ENCODE results near the gene TSPAN17.

Gene TSPAN17

GRCh38 chr5:176642675-176643490 is 4.4 kb upstream of the TSPAN17 start:
- no peak for DNase-seq (ENCODE audit: low read depth, low spot score)

- no peak for DNase-seq (ENCODE audit: low read depth, low spot score)
Observed at GRCh38 chr5:176643491-176644219, 3.6 kb upstream of the TSPAN17 start.

- no peak for DNase-seq (ENCODE audit: low read depth, low spot score)
Observed at GRCh38 chr5:176644294-176644693, 3.0 kb upstream of the TSPAN17 start.

- no peak for DNase-seq (ENCODE audit: low read depth, low spot score)
Observed at GRCh38 chr5:176644878-176645670, 2.2 kb upstream of the TSPAN17 start.

DNA sequence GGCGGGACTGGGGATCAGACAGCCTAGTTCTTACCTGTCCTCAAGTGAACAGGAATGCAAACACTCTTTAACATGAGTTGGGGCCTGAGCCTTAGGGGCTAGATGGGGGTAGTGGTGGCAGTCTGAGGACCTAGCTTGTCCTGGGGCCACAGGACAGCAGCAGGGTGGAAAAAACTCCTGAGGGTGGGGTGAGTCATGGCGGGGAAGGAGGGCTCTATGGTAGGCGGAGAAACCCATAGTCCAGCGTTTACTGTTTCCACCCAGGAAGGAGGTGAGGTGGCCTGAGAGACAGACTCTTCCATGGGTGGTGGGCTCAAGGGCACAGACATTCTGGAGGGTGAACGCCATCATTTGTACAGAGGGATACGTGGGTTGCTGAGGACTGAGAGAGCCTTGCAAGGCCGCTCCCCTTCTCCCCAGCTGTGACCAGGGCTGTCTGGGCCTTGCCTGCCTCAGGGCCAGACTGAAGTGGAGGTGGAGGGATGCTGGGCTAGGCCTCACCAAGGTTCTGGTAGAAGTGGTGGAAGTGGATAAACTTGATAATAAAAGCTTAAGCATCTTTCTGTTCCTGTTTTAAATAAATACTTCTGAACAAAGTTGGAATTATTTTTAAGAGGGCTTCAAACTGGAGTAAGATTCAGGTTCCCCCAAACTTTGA is 1.1 kb upstream of the TSPAN17 start:
- DNase-seq (ENCODE audit: low read depth, low spot score): no peak

- DNase-seq (ENCODE audit: low read depth, low spot score): no peak
Observed at GRCh38 chr5:176646707-176647029, 616 bp upstream of the TSPAN17 start.

DNA sequence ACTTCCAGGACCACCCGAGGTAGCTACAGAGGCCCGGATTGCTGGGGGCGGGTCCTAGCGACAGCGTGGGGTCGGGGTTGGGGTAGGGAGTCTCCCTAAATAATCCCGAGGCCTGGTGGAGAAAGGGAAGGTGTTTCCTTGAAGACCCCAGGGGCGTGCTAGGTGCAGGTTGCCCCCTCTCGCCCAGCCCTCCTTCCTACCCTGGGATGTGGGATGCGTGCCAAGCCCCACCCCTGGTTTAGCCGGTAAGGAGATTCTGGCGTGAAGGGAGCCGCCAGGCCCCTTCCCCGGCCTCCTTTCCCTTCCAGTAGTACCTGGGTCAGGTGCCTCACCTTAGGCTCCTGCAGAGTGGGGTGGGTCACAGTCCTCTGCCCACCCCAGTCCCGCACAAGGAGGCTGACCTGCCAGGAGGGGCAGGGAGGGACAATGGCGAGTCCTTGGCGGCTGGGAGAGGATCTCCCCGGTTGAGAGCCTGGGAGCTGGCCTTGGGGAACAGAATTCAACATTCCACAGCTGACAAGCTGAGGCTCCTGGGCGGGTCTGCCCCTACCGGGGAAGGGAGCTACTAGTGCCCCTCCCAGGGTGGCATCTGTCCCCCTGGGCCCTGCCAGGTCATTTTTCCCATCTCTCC is 674 bp downstream of the TSPAN17 start:
- DNase-seq (ENCODE audit: low read depth, low spot score): no peak

DNA sequence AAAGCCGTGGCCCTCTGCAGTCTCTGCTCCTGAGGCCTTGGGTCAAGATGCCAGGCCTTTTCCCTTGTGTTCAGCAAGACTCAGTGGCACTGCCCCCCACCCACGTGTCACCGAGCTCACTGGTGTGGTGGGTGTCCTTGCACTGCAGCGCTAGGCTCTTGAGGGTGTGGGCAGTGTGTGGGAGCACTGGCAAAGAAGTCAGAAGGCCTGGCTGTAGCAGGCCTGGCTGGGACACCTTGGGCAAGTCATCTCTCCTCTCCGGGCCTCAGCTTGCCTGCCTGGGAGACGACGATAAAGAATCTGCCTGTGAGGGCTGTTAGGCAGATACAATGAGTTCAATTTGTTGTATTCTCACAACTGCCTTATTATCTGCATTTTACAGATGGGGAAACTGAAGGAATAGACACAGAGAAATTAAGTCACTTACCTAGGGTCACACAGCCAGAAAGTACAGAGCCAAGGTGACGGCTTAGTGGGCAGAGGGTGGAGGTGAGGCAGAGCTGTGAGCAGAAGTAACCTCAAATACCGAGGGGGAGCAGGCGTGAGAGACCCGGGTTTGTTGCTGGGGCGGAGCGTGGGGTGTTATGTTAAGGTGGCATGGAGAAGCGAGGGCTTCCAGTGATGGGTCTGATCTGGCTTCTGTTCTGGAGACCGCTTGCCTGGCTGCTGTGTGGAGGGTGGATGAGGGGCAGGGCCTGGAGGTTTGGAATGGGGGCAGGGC is 1.4 kb downstream of the TSPAN17 start:
- DNase-seq (ENCODE audit: low read depth, low spot score): no peak

- DNase-seq (ENCODE audit: low read depth, low spot score): no peak
Observed at GRCh38 chr5:176650354-176650884, 3.1 kb downstream of the TSPAN17 start.

DNA sequence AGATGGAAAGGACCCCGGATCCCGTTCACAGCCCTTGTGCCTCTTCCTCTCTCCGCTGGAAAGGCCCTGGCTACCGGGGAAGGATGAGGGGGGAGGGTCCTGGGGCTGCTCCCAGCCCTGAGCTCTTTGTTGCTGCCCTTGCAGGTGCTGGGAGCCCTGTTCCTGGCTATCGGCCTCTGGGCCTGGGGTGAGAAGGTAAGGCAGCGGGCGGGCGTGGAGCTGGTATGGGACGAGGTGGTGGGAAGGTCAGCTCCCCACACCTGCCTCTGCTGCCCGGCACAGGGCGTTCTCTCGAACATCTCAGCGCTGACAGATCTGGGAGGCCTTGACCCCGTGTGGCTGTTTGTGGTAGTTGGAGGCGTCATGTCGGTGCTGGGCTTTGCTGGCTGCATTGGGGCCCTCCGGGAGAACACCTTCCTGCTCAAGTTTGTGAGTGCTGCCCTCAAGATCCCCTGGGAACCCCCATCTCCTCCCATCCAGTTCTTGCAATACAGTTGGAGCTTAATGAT is 4.2 kb downstream of the TSPAN17 start:
- DNase-seq (ENCODE audit: low read depth, low spot score): no peak

GRCh38 chr5:176652136-176652535 is 4.9 kb downstream of the TSPAN17 start:
- DNase-seq (ENCODE audit: low read depth, low spot score): no peak

- DNase-seq (ENCODE audit: low read depth, low spot score): peak; percentile 81
Observed at GRCh38 chr5:176653401-176654385, 6.4 kb downstream of the TSPAN17 start.

GRCh38 chr5:176654856-176655255 is 7.6 kb downstream of the TSPAN17 start:
- DNase-seq (ENCODE audit: low read depth, low spot score): no peak

GRCh38 chr5:176656467-176656990 is 9.2 kb downstream of the TSPAN17 start:
- DNase-seq (ENCODE audit: low read depth, low spot score): no peak

GRCh38 chr5:176658007-176658599 is 10.8 kb downstream of the TSPAN17 start:
- DNase-seq (ENCODE audit: low read depth, low spot score): peak; percentile 49

DNA sequence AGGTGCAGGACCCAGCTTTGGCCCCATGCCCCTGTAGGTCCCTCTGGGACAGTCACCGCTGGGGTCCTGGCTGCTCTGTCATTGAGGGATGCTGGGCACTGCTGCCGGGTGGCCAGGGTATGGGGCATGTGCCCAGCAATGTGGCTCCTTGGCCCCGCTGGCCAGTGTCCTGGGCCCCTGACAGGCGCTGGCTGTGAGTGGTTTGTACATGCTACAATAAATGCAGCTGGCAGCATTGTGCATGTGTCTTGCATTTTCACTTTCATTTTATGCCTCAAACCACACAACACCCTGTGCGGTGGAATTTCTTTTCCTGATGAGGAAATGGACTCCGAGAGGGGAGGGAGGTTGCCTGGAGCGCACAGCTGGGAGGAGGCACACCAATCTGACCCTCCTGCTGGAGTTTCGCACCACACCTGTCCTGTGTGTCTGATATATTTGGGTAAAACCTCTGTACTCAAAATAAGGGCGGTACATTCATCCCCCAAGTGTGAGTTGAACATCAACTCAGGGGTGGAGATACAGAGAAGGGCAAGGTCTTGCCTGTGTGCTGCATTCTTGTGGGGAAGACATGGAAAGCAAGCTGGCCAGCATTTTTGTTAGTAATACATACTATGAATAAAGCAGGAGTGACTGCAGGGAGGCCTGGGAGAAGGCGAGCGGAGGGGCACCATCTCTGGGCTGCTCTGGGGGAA is 11.7 kb downstream of the TSPAN17 start:
- DNase-seq (ENCODE audit: low read depth, low spot score): no peak

GRCh38 chr5:176659512-176659839 is 12.2 kb downstream of the TSPAN17 start:
- no peak for DNase-seq (ENCODE audit: low read depth, low spot score)

Data from activated naive CD8-positive, alpha-beta T cell treated with anti-CD3 and anti-CD28 coated beads, Interleukin-2, amount 50 U/mL, for 16 hours (primary cell).